Measurements from ENCODE around the gene FBXO24. TPM values are rescaled to one million over a fixed set of nuclear protein-coding genes. Genes with fewer than 3 reads are reported as not detected.
A peak's percentile ranks its signal among the peaks of the same experiment; 100 is the strongest.

Gene FBXO24
- total RNA-seq, 3 donors from 2014 or later (not counting 1 experiment from before 2014, with no cell fraction given), result 0.45 to 0.94 (median 0.88) TPM

GRCh38 chr7:100588438-100588837, 2.3 kb downstream of the FBXO24 start:
- H3K27ac Mint-ChIP-seq, result no peak overlapping the region
- 73% methylated on average over 1 of the region's 1 CpG for WGBS (ENCODE audit: insufficient coverage)

GRCh38 chr7:100589341-100589947, 3.3 kb downstream of the FBXO24 start:
- Mint-ChIP-seq H3K4me1 (peaks cover 9 to 20% of the 10 kb centered on the region in 2 donors), H3K27me3 (ENCODE audit: low read depth in 2 of 2) (peaks cover 7 to 18% of the 10 kb centered on the region in 2 donors), H3K36me3 (no peaks in the 10 kb centered on the region), H3K27ac (no peak overlapping the region), H3K4me3 (peak overlapping the region; percentile 37), H3K9me3 (no peaks in the 10 kb centered on the region)
- Histone ChIP-seq H3K27ac (ENCODE audit: low read length) (no peak overlapping the region), H3K9me3 (ENCODE audit: control insufficient read depth, insufficient read depth, low read length) (no peaks in the 10 kb centered on the region), H3K36me3 (ENCODE audit: control insufficient read depth, insufficient read depth, low read length) (no peaks in the 10 kb centered on the region), H3K4me3 (ENCODE audit: low read length) (no peak overlapping the region), H3K27me3 (ENCODE audit: control insufficient read depth, insufficient read depth, low read length) (peaks cover 3% of the 10 kb centered on the region), H3K4me1 (ENCODE audit: control insufficient read depth, insufficient read depth, low read length) (peaks cover 18% of the 10 kb centered on the region)
- no peak for DNase-seq
- ATAC-seq, result no peak
- intact Hi-C loops (cut with micrococcal nuclease), result loop anchor here (5.0 kb wide), 1 partner anchor 42 kb away; no protein-coding TSS in a partner anchor
- 71% methylated on average over 7 of the region's 7 CpGs for WGBS (ENCODE audit: insufficient coverage)
- TF ChIP-seq, protein P1, sequence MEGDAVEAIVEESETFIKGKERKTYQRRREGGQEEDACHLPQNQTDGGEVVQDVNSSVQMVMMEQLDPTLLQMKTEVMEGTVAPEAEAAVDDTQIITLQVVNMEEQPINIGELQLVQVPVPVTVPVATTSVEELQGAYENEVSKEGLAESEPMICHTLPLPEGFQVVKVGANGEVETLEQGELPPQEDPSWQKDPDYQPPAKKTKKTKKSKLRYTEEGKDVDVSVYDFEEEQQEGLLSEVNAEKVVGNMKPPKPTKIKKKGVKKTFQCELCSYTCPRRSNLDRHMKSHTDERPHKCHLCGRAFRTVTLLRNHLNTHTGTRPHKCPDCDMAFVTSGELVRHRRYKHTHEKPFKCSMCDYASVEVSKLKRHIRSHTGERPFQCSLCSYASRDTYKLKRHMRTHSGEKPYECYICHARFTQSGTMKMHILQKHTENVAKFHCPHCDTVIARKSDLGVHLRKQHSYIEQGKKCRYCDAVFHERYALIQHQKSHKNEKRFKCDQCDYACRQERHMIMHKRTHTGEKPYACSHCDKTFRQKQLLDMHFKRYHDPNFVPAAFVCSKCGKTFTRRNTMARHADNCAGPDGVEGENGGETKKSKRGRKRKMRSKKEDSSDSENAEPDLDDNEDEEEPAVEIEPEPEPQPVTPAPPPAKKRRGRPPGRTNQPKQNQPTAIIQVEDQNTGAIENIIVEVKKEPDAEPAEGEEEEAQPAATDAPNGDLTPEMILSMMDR (IDR thresholded peaks at IDR 0.05), result no peak

More at GRCh38 chr7:100588438-100588837, 2.3 kb downstream of the FBXO24 start:
- peaks cover 3% of the 10 kb centered on the region for H3K27me3 ChIP-seq (ENCODE audit: control insufficient read depth, insufficient read depth, low read length)
- H3K4me3 ChIP-seq (ENCODE audit: low read length), result no peak overlapping the region
- Mint-ChIP-seq H3K4me3 (peak overlapping the region; percentile 52), H3K4me1 (peaks cover 16 to 29% of the 10 kb centered on the region in 2 donors), H3K27me3 (ENCODE audit: low read depth in 2 of 2) (peaks cover 7 to 18% of the 10 kb centered on the region in 2 donors), H3K9me3 (no peaks in the 10 kb centered on the region), H3K36me3 (no peaks in the 10 kb centered on the region)
- peaks cover 28% of the 10 kb centered on the region for H3K4me1 ChIP-seq (ENCODE audit: control insufficient read depth, insufficient read depth, low read length)
- H3K9me3 ChIP-seq (ENCODE audit: control insufficient read depth, insufficient read depth, low read length), result no peaks in the 10 kb centered on the region
- ATAC-seq, result no peak
- DNase-seq, result peak in 1 of 2 donors; percentile 50
- TF ChIP-seq, protein P1 (IDR thresholded peaks at IDR 0.05), result no peak
- intact Hi-C loops (cut with micrococcal nuclease), result loop anchor here (5.0 kb wide), 1 partner anchor 41 kb away; no protein-coding TSS in a partner anchor
- no peak overlapping the region for H3K27ac ChIP-seq (ENCODE audit: low read length)
- no peaks in the 10 kb centered on the region for H3K36me3 ChIP-seq (ENCODE audit: control insufficient read depth, insufficient read depth, low read length)

DNA sequence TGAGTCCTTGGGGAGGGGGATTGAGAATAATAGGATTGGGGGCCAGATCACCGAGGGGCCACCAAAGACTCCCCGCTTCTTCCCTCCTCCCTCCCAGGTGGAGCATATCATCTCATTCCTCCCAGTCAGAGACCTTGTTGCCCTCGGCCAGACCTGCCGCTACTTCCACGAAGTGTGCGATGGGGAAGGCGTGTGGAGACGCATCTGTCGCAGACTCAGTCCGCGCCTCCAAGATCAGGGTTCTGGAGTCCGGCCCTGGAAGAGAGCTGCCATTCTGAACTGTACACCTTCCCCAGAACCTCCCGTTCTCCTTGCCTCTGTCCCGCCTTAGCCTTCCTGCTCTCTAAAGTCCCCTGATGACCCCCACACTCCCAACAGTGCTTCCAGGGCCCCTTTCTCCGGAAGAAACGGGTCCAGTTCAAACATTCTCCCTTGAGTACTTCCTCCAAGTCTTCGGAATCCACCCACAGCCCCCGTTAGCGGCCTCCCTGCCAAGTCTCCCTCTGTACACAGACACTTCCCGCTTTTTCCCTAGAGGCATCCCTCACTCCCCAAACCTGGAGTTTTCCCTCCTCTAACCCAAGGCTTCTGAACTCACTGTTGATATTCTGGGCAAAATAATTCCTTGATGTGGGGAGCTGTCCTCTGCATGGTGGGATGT, 4.1 kb downstream of the FBXO24 start:
- H3K4me1 Mint-ChIP-seq, result peaks cover 4 to 13% of the 10 kb centered on the region in 2 donors
- Histone ChIP-seq H3K9me3 (ENCODE audit: control insufficient read depth, insufficient read depth, low read length) (no peaks in the 10 kb centered on the region), H3K27ac (ENCODE audit: low read length) (no peak overlapping the region), H3K4me1 (ENCODE audit: control insufficient read depth, insufficient read depth, low read length) (peaks cover 10% of the 10 kb centered on the region), H3K4me3 (ENCODE audit: low read length) (no peak overlapping the region), H3K27me3 (ENCODE audit: control insufficient read depth, insufficient read depth, low read length) (peaks cover 3% of the 10 kb centered on the region), H3K36me3 (ENCODE audit: control insufficient read depth, insufficient read depth, low read length) (no peaks in the 10 kb centered on the region)
- TF ChIP-seq, protein P1 (IDR thresholded peaks at IDR 0.05), result no peak
- H3K4me3 Mint-ChIP-seq, result no peak overlapping the region
- H3K27ac Mint-ChIP-seq, result no peak overlapping the region
- H3K27me3 Mint-ChIP-seq (ENCODE audit: low read depth in 2 of 2), result peaks cover 7 to 18% of the 10 kb centered on the region in 2 donors
- intact Hi-C loops (cut with micrococcal nuclease), result no loop called here
- WGBS (ENCODE audit: insufficient coverage), result 54% methylated on average over 18 of the region's 20 CpGs
- ATAC-seq (no peak), DNase-seq (no peak)
- H3K36me3 Mint-ChIP-seq, result no peaks in the 10 kb centered on the region
- no peaks in the 10 kb centered on the region for H3K9me3 Mint-ChIP-seq

Data from natural killer cell (primary cell).